MM.1S (cell line): Measurements from ENCODE around the gene ARHGEF40.

Source experiments
- EZH2 ChIP-seq: fragments of 300-600 bp; sonication (generic); optimal IDR thresholded peaks from 2 replicates; pipeline ENCODE3; 2017; ENCODE audit warnings: low read depth, mild to moderate bottlenecking, antibody characterized with exemption, low read length, mixed read lengths
- EZH2phosphoT487 ChIP-seq: fragments of 300-600 bp; sonication (generic); IDR thresholded peaks from 2 replicates; pipeline ENCODE4 v1.6.1; 2018; ENCODE audit warnings: antibody characterized with exemption, low read length
- TF ChIP-seq, protein P1 (sequence below): fragments of 300-600 bp; sonication (generic); IDR thresholded peaks from 2 replicates; pipeline ENCODE4 v1.5.1; 2016; ENCODE audit warnings: antibody characterized with exemption, low read length, mixed read lengths

DNA sequence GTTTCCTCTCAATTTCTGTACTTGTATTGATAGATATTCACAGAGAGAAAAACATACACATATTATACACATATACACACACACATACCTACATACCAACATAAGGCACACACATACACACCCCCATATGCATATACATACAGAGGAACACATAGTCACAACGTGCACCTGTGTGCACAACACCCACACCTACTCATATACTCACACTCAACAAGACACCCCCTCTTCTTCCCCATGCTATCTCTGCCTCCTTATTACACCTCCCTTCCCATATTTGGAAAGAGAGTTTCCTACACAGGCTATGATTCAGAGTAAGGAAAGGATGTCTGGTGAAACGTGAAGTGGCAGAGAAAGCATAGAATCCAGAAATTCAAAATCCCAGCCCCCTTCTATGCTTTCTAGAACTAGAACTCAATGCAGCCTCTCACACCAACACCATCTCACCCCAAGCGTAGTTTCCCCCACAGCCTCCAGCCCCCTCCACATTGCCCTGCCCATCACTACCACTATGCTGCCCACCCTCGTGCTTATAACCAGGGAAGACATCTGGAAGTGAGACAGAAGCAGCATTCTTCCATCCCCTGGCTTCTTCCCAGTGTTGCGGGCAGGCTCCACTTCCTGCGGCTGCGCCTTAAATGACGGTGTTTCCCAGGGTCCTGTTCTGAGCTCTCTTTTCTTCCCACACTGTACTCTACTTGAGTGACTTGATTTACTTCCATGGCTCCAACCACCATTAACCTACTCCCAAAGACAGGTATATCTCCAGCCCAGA lies 10.1 kb upstream of the ARHGEF40 start:
- TF ChIP-seq, protein P1, sequence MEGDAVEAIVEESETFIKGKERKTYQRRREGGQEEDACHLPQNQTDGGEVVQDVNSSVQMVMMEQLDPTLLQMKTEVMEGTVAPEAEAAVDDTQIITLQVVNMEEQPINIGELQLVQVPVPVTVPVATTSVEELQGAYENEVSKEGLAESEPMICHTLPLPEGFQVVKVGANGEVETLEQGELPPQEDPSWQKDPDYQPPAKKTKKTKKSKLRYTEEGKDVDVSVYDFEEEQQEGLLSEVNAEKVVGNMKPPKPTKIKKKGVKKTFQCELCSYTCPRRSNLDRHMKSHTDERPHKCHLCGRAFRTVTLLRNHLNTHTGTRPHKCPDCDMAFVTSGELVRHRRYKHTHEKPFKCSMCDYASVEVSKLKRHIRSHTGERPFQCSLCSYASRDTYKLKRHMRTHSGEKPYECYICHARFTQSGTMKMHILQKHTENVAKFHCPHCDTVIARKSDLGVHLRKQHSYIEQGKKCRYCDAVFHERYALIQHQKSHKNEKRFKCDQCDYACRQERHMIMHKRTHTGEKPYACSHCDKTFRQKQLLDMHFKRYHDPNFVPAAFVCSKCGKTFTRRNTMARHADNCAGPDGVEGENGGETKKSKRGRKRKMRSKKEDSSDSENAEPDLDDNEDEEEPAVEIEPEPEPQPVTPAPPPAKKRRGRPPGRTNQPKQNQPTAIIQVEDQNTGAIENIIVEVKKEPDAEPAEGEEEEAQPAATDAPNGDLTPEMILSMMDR = no peak
- no peak for TF ChIP-seq EZH2
- no peak for TF ChIP-seq EZH2phosphoT487
